Measurements from ENCODE around the gene CLIP4.

Gene CLIP4

GRCh38 chr2:29117636-29118303 lies 2.6 kb downstream of the CLIP4 start:
- TF ChIP-seq CTCF (IDR thresholded peaks at IDR 0.05; ENCODE audit: insufficient read depth, low read depth, low read length, missing control alignments), result no peak
- peak; percentile 86 for DNase-seq (ENCODE audit: low read depth)
- H3K4me3 ChIP-seq (ENCODE audit: low read length), result no peak overlapping the region

- DNase-seq (ENCODE audit: low read depth), result no peak
Observed at GRCh38 chr2:29119211-29119610, 4.0 kb downstream of the CLIP4 start.

GRCh38 chr2:29120846-29121245 lies 5.6 kb downstream of the CLIP4 start:
- no peak for DNase-seq (ENCODE audit: low read depth)
- no peak overlapping the region for H3K4me3 ChIP-seq (ENCODE audit: low read length)
- no peak for TF ChIP-seq CTCF (IDR thresholded peaks at IDR 0.05; ENCODE audit: insufficient read depth, low read depth, low read length, missing control alignments)

More at GRCh38 chr2:29119211-29119610, 4.0 kb downstream of the CLIP4 start:
- TF ChIP-seq CTCF (IDR thresholded peaks at IDR 0.05; ENCODE audit: insufficient read depth, low read depth, low read length, missing control alignments), result no peak
- H3K4me3 ChIP-seq (ENCODE audit: low read length), result no peak overlapping the region

GRCh38 chr2:29123617-29124349 lies 8.6 kb downstream of the CLIP4 start:
- no peak for TF ChIP-seq CTCF (IDR thresholded peaks at IDR 0.05; ENCODE audit: insufficient read depth, low read depth, low read length, missing control alignments)
- H3K4me3 ChIP-seq (ENCODE audit: low read length), result no peak overlapping the region
- peak; percentile 88 for DNase-seq (ENCODE audit: low read depth)

- no peak for DNase-seq (ENCODE audit: low read depth)
- no peak for TF ChIP-seq CTCF (IDR thresholded peaks at IDR 0.05; ENCODE audit: insufficient read depth, low read depth, low read length, missing control alignments)
- no peak overlapping the region for H3K4me3 ChIP-seq (ENCODE audit: low read length)
Observed at GRCh38 chr2:29124504-29124903, 9.3 kb downstream of the CLIP4 start.

- no peak for DNase-seq (ENCODE audit: low read depth)
- H3K4me3 ChIP-seq (ENCODE audit: low read length), result no peak overlapping the region
- no peak for TF ChIP-seq CTCF (IDR thresholded peaks at IDR 0.05; ENCODE audit: insufficient read depth, low read depth, low read length, missing control alignments)
Observed at GRCh38 chr2:29129586-29130281, 14.5 kb downstream of the CLIP4 start.
